ENCODE data around the gene NFATC1. TPM values are rescaled to one million over a fixed set of nuclear protein-coding genes. Genes with fewer than 3 reads are reported as not detected.

NFATC1 gene
- total RNA-seq, 2 donors from 2014 or later: 89.4 to 94.8 TPM

GRCh38 chr18:79521416-79522205, 125.9 kb downstream of the NFATC1 start:
- DNase-seq (ENCODE audit: low spot score in 2 of 2) (no peak), ATAC-seq (no peak)
- peak overlapping the region; percentile 95 to 100 for H3K27ac Mint-ChIP-seq
- no peaks in the 10 kb centered on the region for H3K9me3 Mint-ChIP-seq
- peaks cover 18 to 19% of the 10 kb centered on the region in 2 donors for H3K36me3 Mint-ChIP-seq

GRCh38 chr18:79522451-79523205, 126.9 kb downstream of the NFATC1 start:
- DNase-seq (ENCODE audit: low spot score in 2 of 2) (peak; percentile 72 to 74), ATAC-seq (peak in 1 of 2 donors; percentile 17)
- Mint-ChIP-seq H3K36me3 (peaks cover 15 to 22% of the 10 kb centered on the region in 2 donors), H3K27ac (peak overlapping the region; percentile 95 to 100), H3K9me3 (no peaks in the 10 kb centered on the region)

GRCh38 chr18:79523206-79523735, 127.5 kb downstream of the NFATC1 start:
- peak; percentile 69 to 78 for DNase-seq (ENCODE audit: low spot score in 2 of 2)
- H3K9me3 Mint-ChIP-seq: no peaks in the 10 kb centered on the region
- peak; percentile 61 to 79 for ATAC-seq

GRCh38 chr18:79523736-79524180, 128.0 kb downstream of the NFATC1 start:
- DNase-seq (ENCODE audit: low spot score in 2 of 2): peak in 1 of 2 donors; percentile 70
- H3K36me3 Mint-ChIP-seq: peaks cover 5 to 26% of the 10 kb centered on the region in 2 donors
- peak overlapping the region; percentile 95 to 100 for H3K27ac Mint-ChIP-seq
- peak; percentile 69 to 74 for ATAC-seq
- no peaks in the 10 kb centered on the region for H3K9me3 Mint-ChIP-seq

More at GRCh38 chr18:79523206-79523735, 127.5 kb downstream of the NFATC1 start:
- Mint-ChIP-seq H3K27ac (peak overlapping the region; percentile 95 to 100), H3K36me3 (peaks cover 9 to 24% of the 10 kb centered on the region in 2 donors)

GRCh38 chr18:79524181-79525078, 128.7 kb downstream of the NFATC1 start:
- H3K27ac Mint-ChIP-seq: peak overlapping the region; percentile 95 to 100
- ATAC-seq (peak; percentile 16 to 56), DNase-seq (ENCODE audit: low spot score in 2 of 2) (peak; percentile 50 to 91)
- H3K9me3 Mint-ChIP-seq: no peaks in the 10 kb centered on the region
- peaks cover 9 to 31% of the 10 kb centered on the region in 2 donors for H3K36me3 Mint-ChIP-seq

GRCh38 chr18:79525556-79526467, 130.1 kb downstream of the NFATC1 start:
- peak in 1 of 2 donors; percentile 58 for DNase-seq (ENCODE audit: low spot score in 2 of 2)
- peak overlapping the region; percentile 69 to 100 for H3K27ac Mint-ChIP-seq
- H3K36me3 Mint-ChIP-seq: peaks cover 5 to 28% of the 10 kb centered on the region in 2 donors
- no peaks in the 10 kb centered on the region for H3K9me3 Mint-ChIP-seq
- ATAC-seq: no peak

- Mint-ChIP-seq H3K9me3 (no peaks in the 10 kb centered on the region), H3K27ac (peak overlapping the region; percentile 86 to 100), H3K36me3 (peaks cover 5 to 28% of the 10 kb centered on the region in 2 donors)
- ATAC-seq (no peak), DNase-seq (ENCODE audit: low spot score in 2 of 2) (peak in 1 of 2 donors; percentile 59)
These were observed 131.0 kb downstream of the NFATC1 start for GRCh38 chr18:79526468-79527460.

GRCh38 chr18:79527656-79528315, 132.1 kb downstream of the NFATC1 start:
- peak in 1 of 2 donors; percentile 47 for DNase-seq (ENCODE audit: low spot score in 2 of 2)
- no peak for ATAC-seq
- Mint-ChIP-seq H3K27ac (peak overlapping the region in 1 of 2 donors; percentile 66), H3K36me3 (peaks cover 5 to 28% of the 10 kb centered on the region in 2 donors), H3K9me3 (no peaks in the 10 kb centered on the region)

- no peak overlapping the region for H3K27ac Mint-ChIP-seq
- ATAC-seq (no peak), DNase-seq (ENCODE audit: low spot score in 2 of 2) (no peak)
- H3K36me3 Mint-ChIP-seq: peaks cover 5 to 28% of the 10 kb centered on the region in 2 donors
- H3K9me3 Mint-ChIP-seq: no peaks in the 10 kb centered on the region
These were observed 132.6 kb downstream of the NFATC1 start for GRCh38 chr18:79528316-79528695.

GRCh38 chr18:79528846-79529245, 133.1 kb downstream of the NFATC1 start:
- DNase-seq (ENCODE audit: low spot score in 2 of 2) (peak; percentile 60 to 86), ATAC-seq (no peak)
- Mint-ChIP-seq H3K9me3 (no peaks in the 10 kb centered on the region), H3K36me3 (peaks cover 5 to 28% of the 10 kb centered on the region in 2 donors), H3K27ac (peak overlapping the region in 1 of 2 donors; percentile 82)

GRCh38 chr18:79529296-79529695, 133.6 kb downstream of the NFATC1 start:
- peak in 1 of 2 donors; percentile 41 for DNase-seq (ENCODE audit: low spot score in 2 of 2)
- Mint-ChIP-seq H3K9me3 (no peaks in the 10 kb centered on the region), H3K36me3 (peaks cover 5 to 28% of the 10 kb centered on the region in 2 donors), H3K27ac (peak overlapping the region in 1 of 2 donors; percentile 82)
- no peak for ATAC-seq

- DNase-seq (ENCODE audit: low spot score in 2 of 2): peak in 1 of 2 donors; percentile 50
- peaks cover 5 to 28% of the 10 kb centered on the region in 2 donors for H3K36me3 Mint-ChIP-seq
- H3K9me3 Mint-ChIP-seq: no peaks in the 10 kb centered on the region
- H3K27ac Mint-ChIP-seq: no peak overlapping the region
- ATAC-seq: no peak
These were observed 134.3 kb downstream of the NFATC1 start for GRCh38 chr18:79529991-79530390.

GRCh38 chr18:79530821-79531220, 135.1 kb downstream of the NFATC1 start:
- H3K27ac Mint-ChIP-seq: no peak overlapping the region
- H3K36me3 Mint-ChIP-seq: peaks cover 5 to 28% of the 10 kb centered on the region in 2 donors
- DNase-seq (ENCODE audit: low spot score in 2 of 2) (peak in 1 of 2 donors; percentile 38), ATAC-seq (no peak)
- no peaks in the 10 kb centered on the region for H3K9me3 Mint-ChIP-seq
